Endodermal cell (in vitro differentiated cells): ENCODE measurements around the gene YY1. TPM values are rescaled to one million over a fixed set of nuclear protein-coding genes. Genes with fewer than 3 reads are reported as not detected.

Experiments
- DNase-seq: peaks from one replicate; pipeline ENCODE4 v3.0.0-alpha.2; 2017
- H3K27ac ChIP-seq: 2 replicates; pipeline ENCODE4 v1.5.1; 2013; ENCODE audit warnings: mild to moderate bottlenecking, low read depth, low read length, moderate library complexity
- H3K27me3 ChIP-seq: 2 replicates; pipeline ENCODE4 v1.6.1; 2013; ENCODE audit warnings: mild to moderate bottlenecking, low read length, moderate library complexity; ENCODE audit not compliant: insufficient read depth, control insufficient read depth, poor library complexity, severe bottlenecking
- H3K36me3 ChIP-seq: 2 replicates; pipeline ENCODE4 v1.7.0; 2013; ENCODE audit warnings: mild to moderate bottlenecking, low read length, moderate library complexity; ENCODE audit not compliant: control insufficient read depth, insufficient read depth
- H3K4me1 ChIP-seq: one replicate; pipeline ENCODE4 v1.7.0; 2013; ENCODE audit warnings: low read length; ENCODE audit not compliant: control insufficient read depth, insufficient read depth
- H3K4me3 ChIP-seq: 2 replicates; pipeline ENCODE4 v1.5.1; 2013; ENCODE audit warnings: mild to moderate bottlenecking, low read length, moderate library complexity
- H3K9ac ChIP-seq: 2 replicates; pipeline ENCODE4 v1.6.1; 2013; ENCODE audit warnings: mild to moderate bottlenecking, low read length, moderate library complexity; ENCODE audit not compliant: poor library complexity, severe bottlenecking; ENCODE audit errors: extremely low read depth
- H3K9me3 ChIP-seq: 2 replicates; pipeline ENCODE4 v1.6.1; 2013; ENCODE audit warnings: mild to moderate bottlenecking, low read length, moderate library complexity; ENCODE audit not compliant: control insufficient read depth
- H3K27ac Mint-ChIP-seq: 2 replicates; pipeline ENCODE4 v1.8.0; 2020; ENCODE audit warnings: mixed read lengths
- H3K27me3 Mint-ChIP-seq: 2 replicates; pipeline ENCODE4 v1.8.0; 2021; ENCODE audit warnings: mild to moderate bottlenecking, mixed read lengths; ENCODE audit not compliant: insufficient read depth
- H3K36me3 Mint-ChIP-seq: 2 replicates; pipeline ENCODE4 v1.8.0; 2020; ENCODE audit warnings: low read depth, mixed read lengths
- H3K4me1 Mint-ChIP-seq: 2 replicates; pipeline ENCODE4 v1.8.0; 2020; ENCODE audit warnings: mixed read lengths
- H3K4me3 Mint-ChIP-seq: 2 replicates; pipeline ENCODE4 v1.8.0; 2020; ENCODE audit warnings: mild to moderate bottlenecking, moderate library complexity, mixed read lengths
- H3K9me3 Mint-ChIP-seq: 2 replicates; pipeline ENCODE4 v1.8.0; 2020; ENCODE audit warnings: mild to moderate bottlenecking, mixed read lengths
- WGBS, 2 experiments: methylation state at CpG; one replicate each; pipeline versions ENCODE4 v1.1.5 to v1.1.7; 2013; ENCODE audit warnings: missing lambda C conversion rate in 2 of 2, mixed read lengths in 1 of 2; ENCODE audit not compliant: insufficient coverage in 1 of 2, insufficient read length in 1 of 2; 5-methylcytosine and 5-hydroxymethylcytosine counted together
- total RNA-seq, 2 donors: library from RNA; stranded (reverse); fragmentation: NEBNext Ultra II Directional in 1 of 2; extraction: Animal tissue kit (Norgen Biotek cat#: 25700) in 1 of 2; gene quantifications; 2 replicates in 1 of 2; 3 replicates in 1 of 2; pipeline ENCODE4 v1.2.1, GENCODE V29; 2021
- TF ChIP-seq, protein P1 (sequence below): fragments of 200-600 bp; sonication (generic); conservative IDR thresholded peaks from 2 replicates; pipeline ENCODE4 v1.5.0; 2021; ENCODE audit warnings: antibody characterized with exemption, mild to moderate bottlenecking

YY1 gene
- total RNA-seq, 2 donors from 2014 or later, result 94.8 to 103 TPM

DNA sequence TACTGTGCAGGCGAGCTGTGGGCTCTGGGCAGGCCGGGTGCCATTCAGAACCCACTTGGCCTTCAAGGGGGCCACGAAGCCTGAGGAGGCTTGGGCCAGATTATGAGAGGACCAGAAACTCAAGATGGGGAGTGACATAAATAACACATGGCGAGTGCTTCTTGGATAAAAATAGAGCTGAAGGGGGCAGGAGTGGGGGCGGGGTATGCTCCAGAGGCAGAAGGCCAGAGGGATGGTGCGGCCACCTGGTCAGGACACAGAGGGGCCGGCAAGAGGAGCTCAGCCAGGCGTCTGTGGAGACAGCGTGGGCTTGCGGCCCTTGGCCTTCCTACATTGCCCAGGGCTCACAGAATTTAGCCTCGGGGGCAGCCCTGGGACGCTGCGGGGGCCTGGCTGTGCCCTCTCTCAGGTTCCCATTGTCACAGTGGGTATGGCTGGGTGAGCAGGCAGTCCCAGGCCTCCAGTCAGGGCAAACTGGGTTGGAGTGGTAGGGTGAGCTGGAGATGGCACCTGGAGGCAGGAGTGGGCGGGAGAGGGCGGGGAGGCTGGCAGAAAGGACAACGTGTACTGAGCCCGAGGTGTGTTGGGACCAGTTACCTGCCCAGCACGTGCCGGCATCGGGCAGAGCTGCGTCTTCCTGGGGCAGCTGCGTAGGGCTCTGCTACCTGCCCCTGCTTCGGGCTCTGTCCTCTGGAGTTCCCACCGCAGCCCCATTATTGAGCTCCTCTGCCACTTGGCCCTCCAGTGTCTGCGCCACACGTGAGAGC lies 74.7 kb downstream of the YY1 start:
- peak overlapping the region; percentile 17 for H3K27ac Mint-ChIP-seq

DNA sequence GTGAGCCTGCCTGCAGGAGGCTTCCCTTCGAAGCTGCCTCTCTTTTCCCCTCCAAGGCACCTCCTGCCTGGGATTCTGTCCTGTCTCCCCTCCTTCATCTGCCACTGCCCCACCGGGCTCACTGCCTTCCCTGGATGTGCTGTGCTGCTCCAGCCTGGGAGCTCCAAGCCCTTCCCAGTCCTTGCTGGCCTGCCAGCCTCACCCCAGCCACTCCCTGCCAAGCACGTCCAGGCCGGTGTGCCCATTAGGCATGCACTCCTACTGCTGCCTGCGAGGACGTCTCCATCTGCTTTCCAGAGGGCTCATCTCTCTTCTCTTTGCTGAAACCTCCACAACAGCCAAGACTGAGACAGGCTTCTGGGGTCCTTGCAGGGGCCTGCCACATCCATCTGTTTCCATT lies 75.8 kb downstream of the YY1 start:
- no peaks in the 10 kb centered on the region for H3K9me3 Mint-ChIP-seq
- Histone ChIP-seq H3K9ac (no peak overlapping the region), H3K4me1 (peaks cover 10% of the 10 kb centered on the region), H3K36me3 (no peaks in the 10 kb centered on the region), H3K27ac (no peak overlapping the region), H3K27me3 (no peaks in the 10 kb centered on the region), H3K4me3 (no peak overlapping the region), H3K9me3 (no peaks in the 10 kb centered on the region)
- H3K36me3 Mint-ChIP-seq, result no peaks in the 10 kb centered on the region
- H3K27ac Mint-ChIP-seq, result no peak overlapping the region
- TF ChIP-seq, protein P1, sequence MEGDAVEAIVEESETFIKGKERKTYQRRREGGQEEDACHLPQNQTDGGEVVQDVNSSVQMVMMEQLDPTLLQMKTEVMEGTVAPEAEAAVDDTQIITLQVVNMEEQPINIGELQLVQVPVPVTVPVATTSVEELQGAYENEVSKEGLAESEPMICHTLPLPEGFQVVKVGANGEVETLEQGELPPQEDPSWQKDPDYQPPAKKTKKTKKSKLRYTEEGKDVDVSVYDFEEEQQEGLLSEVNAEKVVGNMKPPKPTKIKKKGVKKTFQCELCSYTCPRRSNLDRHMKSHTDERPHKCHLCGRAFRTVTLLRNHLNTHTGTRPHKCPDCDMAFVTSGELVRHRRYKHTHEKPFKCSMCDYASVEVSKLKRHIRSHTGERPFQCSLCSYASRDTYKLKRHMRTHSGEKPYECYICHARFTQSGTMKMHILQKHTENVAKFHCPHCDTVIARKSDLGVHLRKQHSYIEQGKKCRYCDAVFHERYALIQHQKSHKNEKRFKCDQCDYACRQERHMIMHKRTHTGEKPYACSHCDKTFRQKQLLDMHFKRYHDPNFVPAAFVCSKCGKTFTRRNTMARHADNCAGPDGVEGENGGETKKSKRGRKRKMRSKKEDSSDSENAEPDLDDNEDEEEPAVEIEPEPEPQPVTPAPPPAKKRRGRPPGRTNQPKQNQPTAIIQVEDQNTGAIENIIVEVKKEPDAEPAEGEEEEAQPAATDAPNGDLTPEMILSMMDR, result no peak
- H3K4me3 Mint-ChIP-seq, result no peak overlapping the region
- H3K4me1 Mint-ChIP-seq, result peaks cover 22% of the 10 kb centered on the region
- no peaks in the 10 kb centered on the region for H3K27me3 Mint-ChIP-seq
- DNase-seq, result no peak
- WGBS, 2 experiments, result 85 to 94% methylated on average over 4 to 6 of the region's 6 CpGs

More for the DNA sequence above, 74.7 kb downstream of the YY1 start:
- Histone ChIP-seq H3K9me3 (no peaks in the 10 kb centered on the region), H3K4me1 (peaks cover 10% of the 10 kb centered on the region), H3K36me3 (no peaks in the 10 kb centered on the region), H3K9ac (no peak overlapping the region), H3K4me3 (no peak overlapping the region), H3K27ac (no peak overlapping the region), H3K27me3 (no peaks in the 10 kb centered on the region)
- H3K4me3 Mint-ChIP-seq, result no peak overlapping the region
- peaks cover 23% of the 10 kb centered on the region for H3K4me1 Mint-ChIP-seq
- WGBS, 2 experiments, result 95% methylated on average over 11 to 26 of the region's 26 CpGs
- H3K9me3 Mint-ChIP-seq, result no peaks in the 10 kb centered on the region
- H3K36me3 Mint-ChIP-seq, result no peaks in the 10 kb centered on the region
- TF ChIP-seq, protein P1, result no peak
- H3K27me3 Mint-ChIP-seq, result no peaks in the 10 kb centered on the region
- no peak for DNase-seq

DNA sequence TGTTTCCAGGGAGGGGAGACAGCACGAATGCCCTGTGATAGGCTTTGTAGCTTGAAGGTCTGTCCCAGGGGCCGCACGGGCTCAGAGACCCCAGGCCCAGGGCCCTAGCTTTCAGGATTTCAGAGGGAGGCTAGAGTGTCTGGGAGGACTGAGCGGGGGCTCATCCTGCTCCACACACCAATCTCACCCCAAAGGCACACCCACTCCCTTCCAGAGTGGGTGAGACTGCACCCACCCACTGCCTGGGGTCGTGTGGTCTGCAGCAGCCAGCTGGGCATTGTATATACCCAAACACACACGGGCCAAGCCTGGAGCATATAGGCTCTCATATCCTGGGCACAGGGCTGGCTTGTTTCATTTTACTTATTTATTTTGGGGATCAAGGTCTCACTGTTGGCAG lies 78.4 kb downstream of the YY1 start:
- no peaks in the 10 kb centered on the region for H3K27me3 ChIP-seq
- no peak overlapping the region for H3K27ac ChIP-seq
- no peaks in the 10 kb centered on the region for H3K9me3 ChIP-seq
- H3K4me3 ChIP-seq, result no peak overlapping the region
- H3K4me1 ChIP-seq, result peaks cover 6% of the 10 kb centered on the region
- TF ChIP-seq, protein P1, result no peak
- H3K27ac Mint-ChIP-seq, result no peak overlapping the region
- no peaks in the 10 kb centered on the region for H3K27me3 Mint-ChIP-seq
- no peaks in the 10 kb centered on the region for H3K36me3 Mint-ChIP-seq
- H3K4me3 Mint-ChIP-seq, result no peak overlapping the region
- no peak overlapping the region for H3K9ac ChIP-seq
- 87 to 93% methylated on average over 3 to 6 of the region's 6 CpGs for WGBS, 2 experiments
- no peaks in the 10 kb centered on the region for H3K9me3 Mint-ChIP-seq
- H3K36me3 ChIP-seq, result no peaks in the 10 kb centered on the region
- no peak for DNase-seq
- H3K4me1 Mint-ChIP-seq, result peaks cover 10% of the 10 kb centered on the region
